Islet of Langerhans (tissue), 1 donor: ENCODE data around the gene RPL37.
A peak's percentile ranks its signal among the peaks of the same experiment; 100 is the strongest.
"Not testable (repeated sequence)": the region's sequence is repeated elsewhere in the genome, so short reads cannot be mapped to it uniquely, and the experiment has no call there.

Source experiments
- FAIRE-seq: peaks from one replicate; lab custom pipeline; 2011; peaks lifted over from hg19 to GRCh38; lab: Jason Lieb, UNC

Gene RPL37

DNA sequence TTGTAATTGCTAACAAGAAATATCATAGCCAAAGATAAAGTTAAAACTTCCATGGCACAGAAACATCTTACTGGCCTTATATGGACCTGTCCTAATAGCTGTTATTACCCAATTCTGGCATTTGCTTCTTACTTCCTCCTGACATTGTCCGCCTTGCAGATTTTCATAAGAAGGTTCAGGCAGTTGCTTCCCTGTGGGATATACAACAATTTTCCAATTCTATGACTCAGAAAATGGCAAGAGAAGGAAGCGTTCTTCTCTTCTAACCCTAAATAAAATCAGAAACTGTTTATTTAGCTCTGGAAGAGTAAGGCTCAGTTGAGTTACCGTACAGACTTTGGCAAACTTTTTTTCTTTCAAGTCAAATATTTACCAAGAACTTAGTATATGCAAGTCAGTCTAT lies 38.5 kb downstream of the RPL37 start:
- FAIRE-seq: no peak

- not testable (repeated sequence) for FAIRE-seq
Measured at GRCh38 chr5:40794877-40795276, 40.1 kb downstream of the RPL37 start.

DNA sequence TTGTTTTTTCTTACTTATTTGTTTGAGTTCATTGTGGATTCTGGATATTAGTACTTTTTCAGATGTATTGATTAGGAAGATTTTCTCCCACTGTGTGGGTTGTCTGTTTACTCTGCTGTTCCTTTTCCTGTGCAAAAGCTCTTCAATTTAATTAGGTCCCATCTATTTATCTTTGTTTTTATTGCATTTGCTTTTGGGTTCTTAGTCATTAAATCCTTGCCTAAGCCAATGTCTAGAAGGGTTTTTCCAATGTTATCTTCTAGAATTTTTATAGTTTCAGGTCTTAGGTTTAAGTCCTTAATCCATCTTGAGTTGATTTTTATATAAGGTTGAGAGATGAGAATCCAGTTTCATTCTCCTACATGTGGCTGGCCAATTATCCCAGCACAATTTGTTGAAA lies 40.7 kb downstream of the RPL37 start:
- FAIRE-seq: not testable (repeated sequence)

GRCh38 chr5:40792691-40793090 lies 42.3 kb downstream of the RPL37 start:
- not testable (repeated sequence) for FAIRE-seq

DNA sequence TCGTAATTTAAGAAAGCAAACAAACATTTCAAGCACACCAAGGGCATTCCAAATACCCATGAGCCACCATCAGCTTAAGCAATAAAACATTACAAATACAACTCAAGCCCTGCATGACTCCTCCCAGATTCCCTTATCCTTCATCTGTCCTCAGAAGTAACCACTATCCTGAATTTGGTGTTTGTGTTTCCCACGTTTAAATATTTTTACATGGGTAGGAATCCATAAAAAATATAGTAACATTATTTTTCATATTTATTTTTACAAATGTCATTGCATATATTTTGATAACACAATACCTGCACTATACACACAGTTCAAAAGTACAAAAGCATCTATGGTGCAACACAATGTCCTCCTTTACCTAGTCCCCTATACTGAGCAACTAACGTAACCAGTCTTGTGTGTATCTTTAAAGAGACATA lies 43.3 kb downstream of the RPL37 start:
- FAIRE-seq: no peak

- FAIRE-seq: peak; percentile 56
Measured at GRCh38 chr5:40790947-40791593, 44.0 kb downstream of the RPL37 start.

- not testable (repeated sequence) for FAIRE-seq
Measured at GRCh38 chr5:40788941-40789340, 46.1 kb downstream of the RPL37 start.

- FAIRE-seq: no peak
Measured at GRCh38 chr5:40787986-40788385, 47.0 kb downstream of the RPL37 start.

- not testable (repeated sequence) for FAIRE-seq
Measured at GRCh38 chr5:40786664-40787063, 48.4 kb downstream of the RPL37 start.

- no peak for FAIRE-seq
Measured at GRCh38 chr5:40784916-40785315, 50.1 kb downstream of the RPL37 start.

DNA sequence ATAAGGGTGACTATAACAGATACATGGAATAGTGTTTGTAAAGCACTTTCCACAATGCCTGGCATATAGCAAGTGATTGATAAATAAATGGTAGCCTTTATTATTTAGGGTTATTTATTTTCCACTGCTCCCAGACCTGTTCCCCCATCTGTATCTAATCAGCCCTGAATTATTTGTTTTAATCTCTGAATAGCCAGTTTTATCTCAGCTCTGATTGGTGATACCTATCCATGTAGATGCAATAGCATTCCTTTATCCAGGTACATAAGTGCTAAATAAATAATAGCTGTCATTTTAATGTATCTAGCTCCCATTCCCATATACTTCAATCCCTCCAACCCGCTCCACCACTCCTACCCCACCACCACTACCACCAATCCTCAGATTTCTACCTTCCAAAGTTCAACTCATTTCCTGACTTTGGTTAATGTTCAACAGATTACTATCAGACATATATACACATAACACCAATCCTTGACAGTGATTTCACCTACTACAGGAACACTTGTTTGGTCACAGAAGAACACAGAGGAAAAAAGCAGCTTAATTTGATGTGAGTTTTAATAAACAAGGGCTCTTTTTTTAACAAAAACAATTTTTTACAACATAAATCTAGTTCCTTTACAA lies 50.9 kb downstream of the RPL37 start:
- FAIRE-seq: peak; percentile 30

- no peak for FAIRE-seq
Measured at GRCh38 chr5:40781843-40782409, 53.1 kb downstream of the RPL37 start.

DNA sequence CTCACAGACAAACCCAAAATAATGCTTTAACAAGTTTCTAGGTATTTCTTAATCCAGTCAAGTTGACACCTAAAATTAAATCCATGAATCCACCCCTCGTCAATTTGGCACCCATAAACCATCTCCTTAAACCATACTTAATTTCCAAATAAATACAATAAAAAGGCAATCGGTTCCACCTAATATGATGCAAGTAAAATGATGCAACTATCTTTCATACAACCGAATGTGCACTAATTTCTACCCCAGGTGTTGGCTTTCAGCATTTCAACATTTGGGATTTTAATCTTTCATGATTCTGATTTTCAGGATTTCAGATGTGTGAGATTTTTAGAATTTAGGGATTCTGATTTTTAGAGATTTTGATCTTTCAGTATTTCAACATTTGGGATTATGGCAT lies 54.2 kb downstream of the RPL37 start:
- no peak for FAIRE-seq

- FAIRE-seq: no peak
Measured at GRCh38 chr5:40780199-40780598, 54.8 kb downstream of the RPL37 start.

- no peak for FAIRE-seq
Measured at GRCh38 chr5:40779561-40779960, 55.5 kb downstream of the RPL37 start.

DNA sequence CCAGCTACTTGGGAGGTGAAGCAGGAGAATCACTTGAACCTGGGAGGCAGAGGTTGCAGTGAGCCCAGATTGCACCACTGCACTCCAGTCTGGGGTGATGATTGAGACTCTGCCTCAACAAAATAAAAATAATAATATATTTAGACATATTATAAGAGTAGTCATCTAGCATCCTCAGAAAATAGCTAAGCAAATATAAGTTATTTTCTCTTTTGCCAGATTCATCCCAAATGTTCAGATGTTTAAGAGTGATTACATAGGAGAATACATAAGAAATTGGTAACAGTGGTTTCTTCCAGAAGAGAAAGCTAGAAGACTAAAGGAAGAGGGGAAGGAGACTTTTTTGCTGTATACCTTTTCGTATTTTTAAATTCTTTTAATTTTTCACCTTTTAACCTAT lies 56.9 kb downstream of the RPL37 start:
- FAIRE-seq: no peak

GRCh38 chr5:40776658-40776977 lies 58.4 kb downstream of the RPL37 start:
- FAIRE-seq: no peak

DNA sequence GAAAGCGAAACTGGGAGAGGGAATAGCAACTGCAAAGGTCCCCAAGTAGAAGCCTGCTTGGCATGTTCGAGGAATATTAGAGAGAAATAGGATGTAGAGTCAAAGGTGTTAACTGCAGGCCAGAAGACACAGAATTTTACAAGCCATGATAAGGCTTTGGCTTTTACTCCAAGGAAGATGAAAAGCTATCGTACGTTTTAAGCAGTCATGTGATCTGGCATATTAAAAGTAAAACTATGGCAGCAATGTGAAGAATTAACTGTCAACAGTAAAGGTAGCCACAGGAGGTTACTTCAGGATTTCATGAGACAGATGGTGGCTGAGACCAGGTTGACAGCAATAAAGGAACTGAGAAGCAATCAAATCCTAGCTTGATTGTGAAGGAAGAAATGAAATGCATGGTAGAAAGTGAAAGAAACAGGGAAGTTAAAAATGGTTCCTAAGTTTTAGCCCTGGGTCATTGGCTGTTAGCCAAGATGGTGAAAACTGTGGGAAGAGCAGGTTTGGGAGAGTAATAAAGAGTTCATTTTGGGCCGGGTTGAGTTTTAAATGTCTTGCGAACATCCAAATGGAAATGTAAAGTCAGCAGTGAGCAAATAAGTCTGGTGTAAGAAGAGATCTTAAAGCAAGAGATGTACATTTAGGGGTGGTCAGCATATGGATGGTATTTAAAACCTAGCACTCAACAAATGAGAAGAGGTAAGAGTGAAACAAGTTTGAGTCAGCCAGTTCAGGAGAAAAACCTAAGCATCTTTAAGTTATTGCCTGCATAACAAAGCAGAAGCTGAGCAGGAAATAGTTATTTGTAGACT lies 59.0 kb downstream of the RPL37 start:
- FAIRE-seq: no peak
